ENCODE data around the gene FBN3. TPM values are rescaled to one million over a fixed set of nuclear protein-coding genes. Genes with fewer than 3 reads are reported as not detected.

The FBN3 gene
- polyA plus RNA-seq, 4 donors: 27.4 to 35.1 (median 29.5) TPM

- DNase-seq (ENCODE audit: low read depth in 4 of 4, low spot score in 3 of 4): no peak
Observed at GRCh38 chr19:8069096-8069973, 80.1 kb downstream of the FBN3 start.

- no peak for DNase-seq (ENCODE audit: low read depth in 4 of 4, low spot score in 3 of 4)
Observed at GRCh38 chr19:8065875-8066261, 83.5 kb downstream of the FBN3 start.

GRCh38 chr19:8064911-8065874 is 84.2 kb downstream of the FBN3 start:
- DNase-seq (ENCODE audit: low read depth in 4 of 4, low spot score in 3 of 4): no peak

- DNase-seq (ENCODE audit: low read depth in 4 of 4, low spot score in 3 of 4): no peak
Observed at GRCh38 chr19:8057545-8058270, 91.7 kb downstream of the FBN3 start.

GRCh38 chr19:8056533-8056932 is 92.9 kb downstream of the FBN3 start:
- DNase-seq (ENCODE audit: low read depth in 4 of 4, low spot score in 3 of 4): no peak

GRCh38 chr19:8054169-8054568 is 95.2 kb downstream of the FBN3 start:
- DNase-seq (ENCODE audit: low read depth in 4 of 4, low spot score in 3 of 4): no peak

GRCh38 chr19:8052464-8052859 is 96.9 kb downstream of the FBN3 start, which contains the start of gene CCL25:
Gene CCL25, plus strand, starts transcription at chr19:8052760. Its CDS starts 290 bp downstream, at chr19:8053050.
- DNase-seq (ENCODE audit: low read depth in 4 of 4, low spot score in 3 of 4): no peak

GRCh38 chr19:8050274-8051096 is 98.9 kb downstream of the FBN3 start:
- peak; percentile 58 to 71 (median 69) for DNase-seq (ENCODE audit: low read depth in 4 of 4, low spot score in 3 of 4)

- DNase-seq (ENCODE audit: low read depth in 4 of 4, low spot score in 3 of 4): no peak
Observed at GRCh38 chr19:8046569-8047165, 102.7 kb downstream of the FBN3 start.

- DNase-seq (ENCODE audit: low read depth in 4 of 4, low spot score in 3 of 4): no peak
Observed at GRCh38 chr19:8045872-8046568, 103.4 kb downstream of the FBN3 start.

- DNase-seq (ENCODE audit: low read depth in 4 of 4, low spot score in 3 of 4): no peak
Observed at GRCh38 chr19:8044018-8044417, 105.4 kb downstream of the FBN3 start.

GRCh38 chr19:8042900-8043299 is 106.5 kb downstream of the FBN3 start:
- DNase-seq (ENCODE audit: low read depth in 4 of 4, low spot score in 3 of 4): no peak

GRCh38 chr19:8041531-8041931 is 107.9 kb downstream of the FBN3 start:
- no peak for DNase-seq (ENCODE audit: low read depth in 4 of 4, low spot score in 3 of 4)

- no peak for DNase-seq (ENCODE audit: low read depth in 4 of 4, low spot score in 3 of 4)
Observed at GRCh38 chr19:8039231-8039630, 110.2 kb downstream of the FBN3 start.

GRCh38 chr19:8038815-8039214 is 110.6 kb downstream of the FBN3 start:
- DNase-seq (ENCODE audit: low read depth in 4 of 4, low spot score in 3 of 4): no peak

- DNase-seq (ENCODE audit: low read depth in 4 of 4, low spot score in 3 of 4): no peak
Observed at GRCh38 chr19:8036434-8037099, 112.8 kb downstream of the FBN3 start.

- DNase-seq (ENCODE audit: low read depth in 4 of 4, low spot score in 3 of 4): no peak
Observed at GRCh38 chr19:8034178-8034525, 115.2 kb downstream of the FBN3 start.
